Activated T-helper 9 cell treated with anti-CD3 and anti-CD28 coated beads, Interleukin-2, amount 50 U/mL, for 16 hours (primary cell): Measurements from ENCODE around the gene CALM1.
A peak's percentile ranks its signal among the peaks of the same experiment; 100 is the strongest.

Experiments used
- DNase-seq: peaks from one replicate; pipeline ENCODE4 v3.0.0-alpha.2; 2020; ENCODE audit warnings: low read depth

Gene CALM1

GRCh38 chr14:90396341-90397339, at the start of gene CALM1:
CALM1 (plus strand) TSS chr14:90397029; CDS start chr14:90397231, 202 bp downstream.
- peak; percentile 93 for DNase-seq

- no peak for DNase-seq
Observed at GRCh38 chr14:90348270-90348669, 48.6 kb upstream of the CALM1 start.

GRCh38 chr14:90349739-90350138, 47.1 kb upstream of the CALM1 start:
- no peak for DNase-seq

- DNase-seq, result no peak
Observed at GRCh38 chr14:90354551-90355298, 42.1 kb upstream of the CALM1 start.

- DNase-seq, result no peak
Observed at GRCh38 chr14:90355540-90356518, 41.0 kb upstream of the CALM1 start.

- no peak for DNase-seq
Observed at GRCh38 chr14:90356925-90357324, 39.9 kb upstream of the CALM1 start.

- DNase-seq, result no peak
Observed at GRCh38 chr14:90358359-90358758, 38.5 kb upstream of the CALM1 start.

- no peak for DNase-seq
Observed at GRCh38 chr14:90361865-90362557, 34.8 kb upstream of the CALM1 start.

GRCh38 chr14:90362558-90362896, 34.3 kb upstream of the CALM1 start:
- no peak for DNase-seq

- no peak for DNase-seq
Observed at GRCh38 chr14:90368946-90369721, 27.7 kb upstream of the CALM1 start.

GRCh38 chr14:90373887-90374286, 22.9 kb upstream of the CALM1 start:
- DNase-seq, result no peak

- no peak for DNase-seq
Observed at GRCh38 chr14:90374813-90375212, 22.0 kb upstream of the CALM1 start.

- no peak for DNase-seq
Observed at GRCh38 chr14:90375934-90376333, 20.9 kb upstream of the CALM1 start.

- DNase-seq, result no peak
Observed at GRCh38 chr14:90378249-90378648, 18.6 kb upstream of the CALM1 start.

GRCh38 chr14:90379106-90379505, 17.7 kb upstream of the CALM1 start:
- no peak for DNase-seq

- no peak for DNase-seq
Observed at GRCh38 chr14:90381011-90381786, 15.6 kb upstream of the CALM1 start.

GRCh38 chr14:90381999-90382451, 14.8 kb upstream of the CALM1 start:
- DNase-seq, result no peak

GRCh38 chr14:90382491-90383125, 14.2 kb upstream of the CALM1 start:
- peak; percentile 62 for DNase-seq

- DNase-seq, result peak; percentile 98
Observed at GRCh38 chr14:90383126-90383730, 13.6 kb upstream of the CALM1 start.
